HG02885 (cell line): Measurements from ENCODE around the gene PEPD.
A peak's percentile ranks its signal among the peaks of the same experiment; 100 is the strongest.

ENCODE experiments used
- ATAC-seq: cut with Tn5 transposase; IDR thresholded peaks from one replicate; pipeline ENCODE4 v1.9.1; 2021; ENCODE audit warnings: mild to moderate bottlenecking; ENCODE audit not compliant: unreplicated experiment, poor library complexity

Gene PEPD

GRCh38 chr19:33412601-33413425, 108.8 kb downstream of the PEPD start:
- no peak for ATAC-seq

GRCh38 chr19:33411621-33412180, 109.9 kb downstream of the PEPD start:
- ATAC-seq = no peak

- ATAC-seq = no peak
Measured at GRCh38 chr19:33410915-33411401, 110.6 kb downstream of the PEPD start.

GRCh38 chr19:33409906-33410685, 111.5 kb downstream of the PEPD start:
- ATAC-seq = no peak

- no peak for ATAC-seq
Measured at GRCh38 chr19:33408538-33409434, 112.8 kb downstream of the PEPD start.

- no peak for ATAC-seq
Measured at GRCh38 chr19:33408116-33408515, 113.5 kb downstream of the PEPD start.

- ATAC-seq = no peak
Measured at GRCh38 chr19:33407716-33408115, 113.9 kb downstream of the PEPD start.

GRCh38 chr19:33407140-33407551, 114.4 kb downstream of the PEPD start:
- ATAC-seq = peak; percentile 13

GRCh38 chr19:33406521-33407139, 115.0 kb downstream of the PEPD start:
- peak; percentile 55 for ATAC-seq

GRCh38 chr19:33405553-33406461, 115.8 kb downstream of the PEPD start:
- ATAC-seq = no peak

- ATAC-seq = no peak
Measured at GRCh38 chr19:33405254-33405552, 116.4 kb downstream of the PEPD start.

GRCh38 chr19:33404506-33405253, 116.9 kb downstream of the PEPD start:
- ATAC-seq = no peak

- ATAC-seq = no peak
Measured at GRCh38 chr19:33403973-33404304, 117.7 kb downstream of the PEPD start.

GRCh38 chr19:33403221-33403972, 118.2 kb downstream of the PEPD start:
- no peak for ATAC-seq

GRCh38 chr19:33402421-33403220, 119.0 kb downstream of the PEPD start:
- ATAC-seq = no peak

GRCh38 chr19:33401683-33402420, 119.7 kb downstream of the PEPD start:
- no peak for ATAC-seq
